Astrocyte (in vitro differentiated cells and primary cell): ENCODE measurements around the gene NKX1-1. TPM values are rescaled to one million over a fixed set of nuclear protein-coding genes. Genes with fewer than 3 reads are reported as not detected.

Experiments used
- DNase-seq: peaks from one replicate; pipeline ENCODE4 v3.0.0-alpha.2; 2010; ENCODE audit warnings: low read depth
- FAIRE-seq: peaks from 2 replicates; lab custom pipeline; 2011; peaks lifted over from hg19 to GRCh38; lab: Jason Lieb, UNC
- H2AFZ ChIP-seq: 2 replicates; pipeline ENCODE4 v1.6.0; 2012; ENCODE audit warnings: low read depth, low read length, inconsistent platforms
- H3K27ac ChIP-seq: 2 replicates; pipeline ENCODE4 v1.5.1; 2011; ENCODE audit warnings: low read depth, low read length, inconsistent platforms
- H3K27me3 ChIP-seq: 2 replicates; pipeline ENCODE4 v1.6.0; 2011; ENCODE audit warnings: low read length, inconsistent platforms; ENCODE audit not compliant: insufficient read depth
- H3K36me3 ChIP-seq: 2 replicates; pipeline ENCODE4 v1.5.1; 2011; ENCODE audit warnings: low read length, inconsistent platforms; ENCODE audit not compliant: insufficient read depth
- H3K4me1 ChIP-seq: 2 replicates; pipeline ENCODE4 v1.5.1; 2011; ENCODE audit warnings: low read length, inconsistent platforms; ENCODE audit not compliant: insufficient read depth
- H3K4me2 ChIP-seq: 2 replicates; pipeline ENCODE4 v1.6.0; 2012; ENCODE audit warnings: low read length, inconsistent platforms
- H3K4me3 ChIP-seq: 2 replicates; pipeline ENCODE4 v1.5.1; 2011; ENCODE audit warnings: low read depth, mild to moderate bottlenecking, low read length, inconsistent platforms; ENCODE audit not compliant: insufficient read depth
- H3K79me2 ChIP-seq: 2 replicates; pipeline ENCODE4 v1.6.0; 2012; ENCODE audit warnings: mild to moderate bottlenecking, low read length, inconsistent platforms; ENCODE audit not compliant: insufficient read depth
- H3K9ac ChIP-seq: 2 replicates; pipeline ENCODE4 v1.6.0; 2012; ENCODE audit warnings: mild to moderate bottlenecking, low read length, inconsistent platforms
- H3K9me3 ChIP-seq: 2 replicates; pipeline ENCODE4 v1.5.1; 2012; ENCODE audit warnings: low read depth, mild to moderate bottlenecking, low read length, inconsistent platforms; ENCODE audit not compliant: insufficient read depth
- H4K20me1 ChIP-seq: 2 replicates; pipeline ENCODE4 v1.6.0; 2012; ENCODE audit warnings: low read length, inconsistent platforms; ENCODE audit not compliant: insufficient read depth
- H3K27ac Mint-ChIP-seq: one replicate; pipeline ENCODE4 v1.8.0; 2021; ENCODE audit warnings: mild to moderate bottlenecking, mixed read lengths; ENCODE audit not compliant: unreplicated experiment
- H3K27me3 Mint-ChIP-seq: one replicate; pipeline ENCODE4 v1.8.0; 2021; ENCODE audit warnings: low read depth, mixed read lengths; ENCODE audit not compliant: unreplicated experiment
- H3K36me3 Mint-ChIP-seq: one replicate; pipeline ENCODE4 v1.8.0; 2021; ENCODE audit warnings: low read depth, mixed read lengths; ENCODE audit not compliant: unreplicated experiment
- H3K4me1 Mint-ChIP-seq: one replicate; pipeline ENCODE4 v1.8.0; 2021; ENCODE audit warnings: low read depth, mixed read lengths; ENCODE audit not compliant: unreplicated experiment
- H3K4me3 Mint-ChIP-seq: one replicate; pipeline ENCODE4 v1.8.0; 2021; ENCODE audit warnings: mild to moderate bottlenecking, moderate library complexity, mixed read lengths; ENCODE audit not compliant: unreplicated experiment
- H3K9me3 Mint-ChIP-seq: one replicate; pipeline ENCODE4 v1.8.0; 2021; ENCODE audit warnings: mild to moderate bottlenecking, mixed read lengths; ENCODE audit not compliant: unreplicated experiment
- EZH2 ChIP-seq: IDR thresholded peaks from 2 replicates; pipeline ENCODE4 v1.6.1; 2012; ENCODE audit warnings: mild to moderate bottlenecking, low read length, inconsistent platforms; ENCODE audit not compliant: insufficient read depth
- total RNA-seq: library from RNA; stranded (reverse); gene quantifications from 2 replicates; pipeline ENCODE4 v1.2.1, GENCODE V29; 2021
- TF ChIP-seq, protein P1 (sequence below): IDR thresholded peaks from 2 replicates; pipeline ENCODE4 v1.5.1; 2011; ENCODE audit warnings: low read depth, mild to moderate bottlenecking, inconsistent platforms, low read length, moderate library complexity; ENCODE audit not compliant: insufficient read depth

Gene NKX1-1
- total RNA-seq, 1 donor from 2014 or later, result not detected

DNA sequence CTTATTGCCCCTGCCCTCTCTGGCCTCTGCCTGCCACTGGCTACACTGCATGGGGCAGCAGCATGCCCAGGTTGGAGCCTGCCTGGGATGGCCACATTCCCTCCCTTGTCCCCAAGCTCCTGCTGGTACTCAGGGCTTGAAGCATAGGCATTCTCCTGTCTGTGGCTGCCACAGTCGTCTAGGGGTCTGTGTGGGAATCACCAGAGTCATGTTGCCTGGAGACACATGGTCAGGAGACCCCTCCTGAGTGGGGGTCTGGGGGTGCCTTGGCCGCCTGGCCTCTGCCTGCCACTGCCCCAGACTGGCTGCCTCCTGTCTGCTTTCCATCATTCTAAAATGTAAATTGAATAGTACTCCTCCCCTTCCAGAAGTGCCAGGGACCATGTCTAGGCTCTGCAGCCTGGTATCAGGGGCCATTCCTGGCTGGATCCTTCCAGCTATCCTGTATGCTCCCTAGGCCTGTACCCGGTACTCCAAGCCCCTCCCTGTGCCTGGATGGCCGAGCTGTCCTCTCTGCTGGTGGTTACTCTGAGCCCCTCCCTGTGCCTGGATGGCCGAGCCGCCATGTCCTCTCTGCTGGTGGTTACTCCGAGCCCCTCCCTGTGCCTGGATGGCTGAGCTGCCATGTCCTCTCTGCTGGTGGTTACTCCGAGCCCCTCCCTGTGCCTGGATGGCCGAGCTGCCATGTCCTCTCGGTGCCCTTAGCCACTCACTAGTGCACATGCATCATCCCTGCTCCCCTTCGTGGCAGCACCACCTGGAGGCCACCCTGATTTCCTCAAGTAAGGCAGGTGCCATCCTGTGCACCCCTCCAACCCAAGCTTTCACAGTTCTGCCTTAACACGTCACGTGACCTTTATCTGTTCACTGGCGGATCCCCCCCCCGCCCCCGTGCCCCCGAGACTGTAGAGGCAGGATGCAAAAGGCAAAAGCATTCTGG lies 5.5 kb upstream of the NKX1-1 start:
- no peak overlapping the region for H3K4me2 ChIP-seq
- DNase-seq, result no peak
- Mint-ChIP-seq H3K9me3 (peaks cover 6% of the 10 kb centered on the region), H3K27me3 (peaks cover 60% of the 10 kb centered on the region), H3K27ac (no peak overlapping the region), H3K4me3 (no peak overlapping the region), H3K4me1 (no peaks in the 10 kb centered on the region), H3K36me3 (no peaks in the 10 kb centered on the region)
- H3K27me3 ChIP-seq, result peaks cover 49% of the 10 kb centered on the region
- H3K79me2 ChIP-seq, result no peaks in the 10 kb centered on the region
- no peak overlapping the region for H3K9ac ChIP-seq
- no peak overlapping the region for H3K4me3 ChIP-seq
- no peaks in the 10 kb centered on the region for H3K36me3 ChIP-seq
- H2AFZ ChIP-seq, result no peak overlapping the region
- H3K4me1 ChIP-seq, result no peaks in the 10 kb centered on the region
- peaks cover 8% of the 10 kb centered on the region for H4K20me1 ChIP-seq
- no peak overlapping the region for H3K27ac ChIP-seq
- TF ChIP-seq, protein P1, sequence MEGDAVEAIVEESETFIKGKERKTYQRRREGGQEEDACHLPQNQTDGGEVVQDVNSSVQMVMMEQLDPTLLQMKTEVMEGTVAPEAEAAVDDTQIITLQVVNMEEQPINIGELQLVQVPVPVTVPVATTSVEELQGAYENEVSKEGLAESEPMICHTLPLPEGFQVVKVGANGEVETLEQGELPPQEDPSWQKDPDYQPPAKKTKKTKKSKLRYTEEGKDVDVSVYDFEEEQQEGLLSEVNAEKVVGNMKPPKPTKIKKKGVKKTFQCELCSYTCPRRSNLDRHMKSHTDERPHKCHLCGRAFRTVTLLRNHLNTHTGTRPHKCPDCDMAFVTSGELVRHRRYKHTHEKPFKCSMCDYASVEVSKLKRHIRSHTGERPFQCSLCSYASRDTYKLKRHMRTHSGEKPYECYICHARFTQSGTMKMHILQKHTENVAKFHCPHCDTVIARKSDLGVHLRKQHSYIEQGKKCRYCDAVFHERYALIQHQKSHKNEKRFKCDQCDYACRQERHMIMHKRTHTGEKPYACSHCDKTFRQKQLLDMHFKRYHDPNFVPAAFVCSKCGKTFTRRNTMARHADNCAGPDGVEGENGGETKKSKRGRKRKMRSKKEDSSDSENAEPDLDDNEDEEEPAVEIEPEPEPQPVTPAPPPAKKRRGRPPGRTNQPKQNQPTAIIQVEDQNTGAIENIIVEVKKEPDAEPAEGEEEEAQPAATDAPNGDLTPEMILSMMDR, result no peak
- TF ChIP-seq EZH2, result no peak
- H3K9me3 ChIP-seq, result no peaks in the 10 kb centered on the region
- no peak for FAIRE-seq

DNA sequence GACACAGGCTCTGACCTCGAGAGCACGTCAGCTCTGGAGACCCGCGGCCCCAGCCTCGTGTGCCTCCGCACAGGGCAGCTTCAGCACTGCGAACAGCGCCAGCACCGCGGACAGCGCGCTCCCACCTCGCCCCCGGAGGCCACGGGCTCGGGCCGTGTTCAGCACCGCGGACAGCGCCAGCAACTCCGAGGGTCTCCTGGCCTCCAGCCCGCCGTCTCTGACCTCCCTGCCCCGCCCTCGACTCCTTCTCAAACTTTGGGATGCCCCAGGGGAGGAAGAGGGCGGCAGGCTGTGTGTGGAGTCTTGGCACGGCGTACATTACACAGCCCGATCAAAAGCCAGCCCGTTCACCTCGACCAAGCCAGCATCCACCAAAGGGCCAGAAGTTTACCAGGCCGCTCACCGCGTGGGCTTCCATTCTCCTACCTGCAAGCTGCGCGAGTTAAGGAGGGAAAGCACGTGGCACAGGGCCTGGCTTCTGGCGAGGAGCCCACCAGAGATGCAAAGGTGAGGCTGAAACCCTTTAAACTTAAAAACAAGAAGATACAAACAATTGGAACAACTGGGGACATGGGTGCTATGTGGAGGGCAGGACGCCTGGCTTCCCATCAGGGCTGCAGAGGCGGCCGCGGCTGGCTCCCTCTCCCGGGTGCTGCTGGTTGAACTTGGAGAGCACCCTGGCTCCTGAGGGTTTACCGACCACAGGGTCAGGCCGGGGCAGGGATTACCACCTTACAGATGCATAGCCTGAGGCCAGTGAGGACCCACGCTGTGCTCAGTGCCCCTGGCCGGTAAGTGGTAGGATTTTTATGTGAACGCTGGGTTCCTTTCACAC lies 4.5 kb upstream of the NKX1-1 start:
- Mint-ChIP-seq H3K9me3 (peaks cover 6% of the 10 kb centered on the region), H3K4me3 (no peak overlapping the region), H3K27me3 (peaks cover 56% of the 10 kb centered on the region), H3K27ac (no peak overlapping the region), H3K4me1 (no peaks in the 10 kb centered on the region), H3K36me3 (no peaks in the 10 kb centered on the region)
- H3K4me1 ChIP-seq, result no peaks in the 10 kb centered on the region
- FAIRE-seq (no peak), DNase-seq (peak; percentile 10)
- no peaks in the 10 kb centered on the region for H3K9me3 ChIP-seq
- peaks cover 49% of the 10 kb centered on the region for H3K27me3 ChIP-seq
- peaks cover 8% of the 10 kb centered on the region for H4K20me1 ChIP-seq
- no peak overlapping the region for H2AFZ ChIP-seq
- no peak overlapping the region for H3K4me3 ChIP-seq
- no peak overlapping the region for H3K4me2 ChIP-seq
- TF ChIP-seq, protein P1, result no peak
- TF ChIP-seq EZH2, result peak; percentile 44
- H3K9ac ChIP-seq, result no peak overlapping the region
- H3K79me2 ChIP-seq, result no peaks in the 10 kb centered on the region
- H3K36me3 ChIP-seq, result no peaks in the 10 kb centered on the region
- H3K27ac ChIP-seq, result no peak overlapping the region
